Osteocyte (in vitro differentiated cells): ENCODE measurements around the gene CCAR1. TPM values are rescaled to one million over a fixed set of nuclear protein-coding genes. Genes with fewer than 3 reads are reported as not detected.
A peak's percentile ranks its signal among the peaks of the same experiment; 100 is the strongest.

Experiments
- DNase-seq: peaks from one replicate; pipeline ENCODE4 v3.0.0; 2021; ENCODE audit warnings: mixed read lengths; ENCODE audit not compliant: unreplicated experiment; ENCODE audit errors: extremely low spot score
- H3K27ac Mint-ChIP-seq: one replicate; pipeline ENCODE4 v1.8.0; 2021; ENCODE audit warnings: mild to moderate bottlenecking, mixed read lengths; ENCODE audit not compliant: unreplicated experiment
- H3K27me3 Mint-ChIP-seq: one replicate; pipeline ENCODE4 v1.8.0; 2021; ENCODE audit warnings: mixed read lengths; ENCODE audit not compliant: unreplicated experiment
- H3K36me3 Mint-ChIP-seq: one replicate; pipeline ENCODE4 v1.8.0; 2021; ENCODE audit warnings: mixed read lengths; ENCODE audit not compliant: unreplicated experiment
- H3K4me1 Mint-ChIP-seq: one replicate; pipeline ENCODE4 v1.8.0; 2021; ENCODE audit warnings: mixed read lengths; ENCODE audit not compliant: unreplicated experiment
- H3K4me3 Mint-ChIP-seq: one replicate; pipeline ENCODE4 v1.8.0; 2021; ENCODE audit warnings: mild to moderate bottlenecking, moderate library complexity, mixed read lengths; ENCODE audit not compliant: unreplicated experiment
- H3K9me3 Mint-ChIP-seq: one replicate; pipeline ENCODE4 v1.8.0; 2021; ENCODE audit warnings: mixed read lengths; ENCODE audit not compliant: unreplicated experiment
- CTCF ChIP-seq: fragments of 200-600 bp; sonication (generic); IDR thresholded peaks from 2 replicates; pipeline ENCODE4 v1.5.0; 2021; ENCODE audit warnings: antibody characterized with exemption, mild to moderate bottlenecking, moderate library complexity
- total RNA-seq: library from RNA; stranded (reverse); gene quantifications from 2 replicates; pipeline ENCODE4 v1.2.1, GENCODE V29; 2021

Gene CCAR1
- total RNA-seq, 1 donor from 2014 or later, result 75.9 TPM

- no peaks in the 10 kb centered on the region for H3K4me1 Mint-ChIP-seq
- TF ChIP-seq CTCF, result no peak
- no peak overlapping the region for H3K27ac Mint-ChIP-seq
- H3K36me3 Mint-ChIP-seq, result peaks cover 42% of the 10 kb centered on the region
- DNase-seq, result no peak
- no peaks in the 10 kb centered on the region for H3K27me3 Mint-ChIP-seq
- no peak overlapping the region for H3K4me3 Mint-ChIP-seq
- no peaks in the 10 kb centered on the region for H3K9me3 Mint-ChIP-seq
Measured at GRCh38 chr10:68742397-68742796, 21.4 kb downstream of the CCAR1 start.

DNA sequence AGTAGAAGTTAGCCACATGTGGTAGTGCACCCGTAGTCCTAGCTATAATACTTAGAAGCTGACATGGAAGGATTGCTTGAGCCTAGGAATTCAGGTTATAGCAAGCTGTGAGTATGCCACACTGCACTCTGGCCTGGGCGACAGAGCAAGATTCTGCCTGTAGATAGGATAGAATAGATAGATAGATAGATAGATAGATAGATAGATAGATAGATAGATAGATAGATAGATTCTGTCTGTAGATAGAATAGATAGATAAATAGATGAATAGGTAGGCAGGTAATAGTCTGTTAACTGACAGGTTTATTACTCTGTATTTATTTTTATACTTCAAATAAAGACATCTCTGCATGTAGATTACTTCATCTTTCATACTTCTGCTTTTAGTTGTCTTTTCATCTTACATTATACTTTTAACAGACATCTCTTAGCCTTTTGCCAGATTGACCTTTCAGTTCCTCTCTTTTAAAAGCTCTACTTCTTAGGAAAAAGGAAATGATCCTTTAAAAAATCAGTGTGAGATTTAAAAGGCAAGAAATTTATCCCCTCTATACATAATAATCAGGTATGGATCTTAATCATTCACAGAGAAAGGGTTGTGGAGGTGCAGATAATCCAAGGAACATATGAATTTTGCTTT is 31.8 kb downstream of the CCAR1 start:
- H3K4me3 Mint-ChIP-seq, result no peak overlapping the region
- TF ChIP-seq CTCF, result no peak

GRCh38 chr10:68756246-68756645 is 35.2 kb downstream of the CCAR1 start:
- Mint-ChIP-seq H3K27ac (no peak overlapping the region), H3K4me3 (no peak overlapping the region), H3K4me1 (no peaks in the 10 kb centered on the region), H3K36me3 (peaks cover 42% of the 10 kb centered on the region), H3K27me3 (no peaks in the 10 kb centered on the region), H3K9me3 (no peaks in the 10 kb centered on the region)
- TF ChIP-seq CTCF, result no peak
- peak; percentile 69 for DNase-seq

More for the DNA sequence above, 31.8 kb downstream of the CCAR1 start:
- no peaks in the 10 kb centered on the region for H3K9me3 Mint-ChIP-seq
- H3K27me3 Mint-ChIP-seq, result no peaks in the 10 kb centered on the region
- H3K36me3 Mint-ChIP-seq, result peaks cover 57% of the 10 kb centered on the region
- DNase-seq, result peak; percentile 7
- no peaks in the 10 kb centered on the region for H3K4me1 Mint-ChIP-seq
- no peak overlapping the region for H3K27ac Mint-ChIP-seq

- H3K9me3 Mint-ChIP-seq, result no peaks in the 10 kb centered on the region
- H3K4me1 Mint-ChIP-seq, result no peaks in the 10 kb centered on the region
- TF ChIP-seq CTCF, result no peak
- peaks cover 41% of the 10 kb centered on the region for H3K36me3 Mint-ChIP-seq
- no peaks in the 10 kb centered on the region for H3K27me3 Mint-ChIP-seq
- no peak overlapping the region for H3K27ac Mint-ChIP-seq
- H3K4me3 Mint-ChIP-seq, result no peak overlapping the region
- peak; percentile 13 for DNase-seq
Measured at GRCh38 chr10:68756766-68757165, 35.7 kb downstream of the CCAR1 start.

DNA sequence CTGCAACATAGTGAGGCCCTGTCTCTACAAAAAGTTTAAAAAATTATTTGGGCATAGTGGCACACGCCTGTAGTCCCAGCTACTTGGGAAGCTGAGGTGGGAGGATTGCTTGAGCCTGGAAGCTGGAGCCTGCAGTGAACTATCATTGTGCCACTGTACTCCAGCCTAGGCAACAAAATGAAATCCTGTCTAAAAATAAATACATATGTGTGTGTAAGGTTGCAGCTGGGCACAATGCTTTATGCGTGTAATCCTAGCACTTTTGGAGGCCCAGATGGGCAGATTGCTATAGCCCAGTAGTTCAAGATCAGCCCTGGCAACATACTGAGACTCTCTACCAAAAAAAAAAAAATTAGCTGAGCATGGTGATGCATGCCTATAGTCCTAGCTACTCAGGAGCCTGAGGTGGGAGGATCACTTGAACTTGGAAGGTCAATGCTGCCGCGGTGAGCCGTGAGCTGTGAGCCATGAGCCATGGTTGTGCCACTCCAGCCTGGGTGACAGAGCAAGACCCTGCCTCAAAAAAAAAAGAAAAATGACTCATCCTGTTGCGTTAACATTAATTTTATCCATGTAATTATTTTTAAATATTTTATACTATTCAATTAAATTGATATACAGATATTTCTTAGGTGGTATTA is 38.3 kb downstream of the CCAR1 start:
- H3K9me3 Mint-ChIP-seq, result no peaks in the 10 kb centered on the region
- H3K4me1 Mint-ChIP-seq, result no peaks in the 10 kb centered on the region
- TF ChIP-seq CTCF, result no peak
- no peak overlapping the region for H3K27ac Mint-ChIP-seq
- peaks cover 26% of the 10 kb centered on the region for H3K36me3 Mint-ChIP-seq
- no peak overlapping the region for H3K4me3 Mint-ChIP-seq
- peak; percentile 17 for DNase-seq
- H3K27me3 Mint-ChIP-seq, result no peaks in the 10 kb centered on the region
